WTC11 (cell line): ENCODE data around the gene MARCKS. TPM values are rescaled to one million over a fixed set of nuclear protein-coding genes. Genes with fewer than 3 reads are reported as not detected.

Experiments used
- ATAC-seq: fragments of 200-7000 bp; cut with Tn5 transposase; 2 replicates; pipeline ENCODE4 v1.10.0; 2021; ENCODE audit warnings: mild to moderate bottlenecking, moderate library complexity
- CTCF ChIA-PET: fragments of 300-600 bp; sonication (Branson Sonifier 250); formaldehyde crosslinking; loops from one replicate; lab custom pipeline; 2021; ENCODE audit warnings: antibody characterized with exemption; lab: Charles Lee
- POLR2A ChIA-PET: fragments of 350-600 bp; sonication (Branson Sonifier 250); formaldehyde crosslinking; loops from one replicate; lab custom pipeline; 2021; ENCODE audit warnings: antibody characterized with exemption; lab: Charles Lee
- DNase-seq: peaks from one replicate; pipeline ENCODE4 v3.0.0; 2021; ENCODE audit warnings: low spot score
- H3K27ac Mint-ChIP-seq: 2 replicates; pipeline ENCODE4 v1.8.0; 2021; ENCODE audit warnings: mixed read lengths
- H3K27me3 Mint-ChIP-seq: 2 replicates; pipeline ENCODE4 v1.8.0; 2021; ENCODE audit warnings: low read depth, mild to moderate bottlenecking, moderate library complexity, mixed read lengths
- H3K36me3 Mint-ChIP-seq: 2 replicates; pipeline ENCODE4 v1.8.0; 2021; ENCODE audit warnings: mixed read lengths
- H3K4me1 Mint-ChIP-seq: 2 replicates; pipeline ENCODE4 v1.8.0; 2022; ENCODE audit warnings: mixed read lengths
- H3K4me3 Mint-ChIP-seq: 2 replicates; pipeline ENCODE4 v1.8.0; 2021; ENCODE audit warnings: mild to moderate bottlenecking, moderate library complexity, mixed read lengths
- H3K9me3 Mint-ChIP-seq: 2 replicates; pipeline ENCODE4 v1.8.0; 2021; ENCODE audit warnings: mixed read lengths
- AR ChIP-seq: fragments of 250-450 bp; sonication (Bioruptor Pico); IDR thresholded peaks from 2 replicates; pipeline ENCODE4 v1.9.0; 2021; ENCODE audit warnings: mild to moderate bottlenecking
- ATF3 ChIP-seq: sonication (generic); formaldehyde crosslinking; conservative IDR thresholded peaks from 2 replicates; pipeline ENCODE4 v1.8.1; 2022; ENCODE audit warnings: mild to moderate bottlenecking, missing genetic modification reagents
- CBFB ChIP-seq: sonication (generic); formaldehyde crosslinking; IDR thresholded peaks from 2 replicates; pipeline ENCODE4 v1.8.1; 2022; ENCODE audit warnings: mild to moderate bottlenecking, low read depth, missing genetic modification reagents
- ELF4 ChIP-seq: sonication (generic); formaldehyde crosslinking; IDR thresholded peaks from 2 replicates; pipeline ENCODE4 v1.8.1; 2022; ENCODE audit warnings: low read depth, mild to moderate bottlenecking, moderate library complexity, missing genetic modification reagents
- ERG ChIP-seq: fragments of 250-450 bp; sonication (Bioruptor Pico); IDR thresholded peaks from 2 replicates; pipeline ENCODE4 v1.8.0; 2021; ENCODE audit warnings: mild to moderate bottlenecking
- GABPB1 ChIP-seq: sonication (generic); formaldehyde crosslinking; IDR thresholded peaks from 2 replicates; pipeline ENCODE4 v1.8.1; 2023; ENCODE audit warnings: mild to moderate bottlenecking, missing genetic modification reagents
- KAT7 ChIP-seq: sonication (generic); formaldehyde crosslinking; IDR thresholded peaks from 2 replicates; pipeline ENCODE4 v1.8.1; 2023; ENCODE audit warnings: missing genetic modification reagents, mild to moderate bottlenecking, borderline replicate concordance
- MAX ChIP-seq: sonication (generic); formaldehyde crosslinking; IDR thresholded peaks from 2 replicates; pipeline ENCODE4 v1.8.0; 2022; ENCODE audit warnings: mild to moderate bottlenecking, missing genetic modification reagents
- OVOL2 ChIP-seq: fragments of 250-450 bp; sonication (Bioruptor Pico); IDR thresholded peaks from 2 replicates; pipeline ENCODE4 v1.9.0; 2021; ENCODE audit warnings: mild to moderate bottlenecking, borderline replicate concordance
- SMAD3 ChIP-seq: sonication (generic); formaldehyde crosslinking; IDR thresholded peaks from 2 replicates; pipeline ENCODE4 v1.8.0; 2022; ENCODE audit warnings: missing genetic modification reagents, mild to moderate bottlenecking, borderline replicate concordance
- SOX15 ChIP-seq: fragments of 250-450 bp; sonication (Bioruptor Pico); IDR thresholded peaks from 2 replicates; pipeline ENCODE4 v1.9.0; 2021; ENCODE audit warnings: mild to moderate bottlenecking
- SP1 ChIP-seq: sonication (generic); formaldehyde crosslinking; conservative IDR thresholded peaks from 2 replicates; pipeline ENCODE4 v1.8.1; 2022; ENCODE audit warnings: missing genetic modification reagents
- STAT6 ChIP-seq: sonication (generic); formaldehyde crosslinking; conservative IDR thresholded peaks from 2 replicates; pipeline ENCODE4 v1.8.1; 2023; ENCODE audit warnings: mild to moderate bottlenecking, low read depth, missing genetic modification reagents, moderate library complexity
- TP53 ChIP-seq: sonication (generic); formaldehyde crosslinking; IDR thresholded peaks from 2 replicates; pipeline ENCODE4 v1.8.1; 2023; ENCODE audit warnings: mild to moderate bottlenecking, missing genetic modification reagents
- USF1 ChIP-seq: sonication (generic); formaldehyde crosslinking; IDR thresholded peaks from 2 replicates; pipeline ENCODE4 v1.8.0; 2022; ENCODE audit warnings: mild to moderate bottlenecking, missing genetic modification reagents
- ZNF138 ChIP-seq: sonication (generic); formaldehyde crosslinking; conservative IDR thresholded peaks from 2 replicates; pipeline ENCODE4 v1.8.1; 2022; ENCODE audit warnings: mild to moderate bottlenecking, moderate library complexity, missing genetic modification reagents
- ZNF219 ChIP-seq: sonication (generic); formaldehyde crosslinking; IDR thresholded peaks from 2 replicates; pipeline ENCODE4 v1.8.0; 2023; ENCODE audit warnings: missing genetic modification reagents, mild to moderate bottlenecking, borderline replicate concordance
- ZNF396 ChIP-seq: fragments of 250-450 bp; sonication (Bioruptor Pico); IDR thresholded peaks from 2 replicates; pipeline ENCODE4 v1.8.0; 2021; ENCODE audit warnings: mild to moderate bottlenecking, moderate library complexity, borderline replicate concordance
- ZNF423 ChIP-seq: fragments of 250-450 bp; sonication (Bioruptor Pico); IDR thresholded peaks from 2 replicates; pipeline ENCODE4 v2.1.2; 2022; ENCODE audit warnings: mild to moderate bottlenecking, moderate library complexity
- total RNA-seq: library from RNA; stranded (reverse); gene quantifications from 3 replicates; pipeline ENCODE4 v1.2.3, GENCODE V29; 2021

Gene MARCKS
- total RNA-seq, 1 experiment from 2014 or later = 95.1 TPM

- no peak for TF ChIP-seq ATF3
- no peak for TF ChIP-seq ZNF138 (CRISPR knock-in tag)
Observed at GRCh38 chr6:113818578-113818977, 38.6 kb upstream of the MARCKS start (continued).

- ChIA-PET POLR2A (no interaction called here), CTCF (no interaction called here)
- H3K27me3 Mint-ChIP-seq = no peaks in the 10 kb centered on the region
- no peak for DNase-seq
- H3K9me3 Mint-ChIP-seq = peaks cover 6% of the 10 kb centered on the region
- H3K36me3 Mint-ChIP-seq = no peaks in the 10 kb centered on the region
- no peak for TF ChIP-seq KAT7 (CRISPR knock-in tag)
- no peak for TF ChIP-seq SOX15
- H3K4me1 Mint-ChIP-seq = no peaks in the 10 kb centered on the region
- H3K4me3 Mint-ChIP-seq = no peak overlapping the region
- no peak for ATAC-seq
- no peak overlapping the region for H3K27ac Mint-ChIP-seq
Observed at GRCh38 chr6:113819169-113819830, 37.8 kb upstream of the MARCKS start.

GRCh38 chr6:113820761-113821160 is 36.4 kb upstream of the MARCKS start:
- POLR2A ChIA-PET = interaction anchor here (0.6 kb wide), 1 partner anchor 75 kb away, joined by 3 read pairs; no protein-coding TSS in a partner anchor
- no peaks in the 10 kb centered on the region for H3K4me1 Mint-ChIP-seq
- no peak for TF ChIP-seq GABPB1
- no peak for TF ChIP-seq ZNF396
- TF ChIP-seq ZNF423 = no peak
- TF ChIP-seq SOX15 = no peak
- TF ChIP-seq CBFB (CRISPR knock-in tag) = no peak
- TF ChIP-seq USF1 (CRISPR knock-in tag) = no peak
- peaks cover 6% of the 10 kb centered on the region for H3K9me3 Mint-ChIP-seq
- no peak for ATAC-seq
- no peak for DNase-seq
- no peaks in the 10 kb centered on the region for H3K36me3 Mint-ChIP-seq
- no peak overlapping the region for H3K27ac Mint-ChIP-seq
- peaks cover 3% of the 10 kb centered on the region for H3K27me3 Mint-ChIP-seq
- no peak overlapping the region for H3K4me3 Mint-ChIP-seq
- CTCF ChIA-PET = interaction anchor here (1.2 kb wide), 1 partner anchor 38 kb away, joined by 3 read pairs; no protein-coding TSS in a partner anchor

- no peak overlapping the region for H3K27ac Mint-ChIP-seq
- no peak for ATAC-seq
- no peak overlapping the region for H3K4me3 Mint-ChIP-seq
- ChIA-PET POLR2A (interaction anchor here (0.6 kb wide), 3 partner anchors 76 to 1381 kb away, joined by 3 to 8 read pairs (median 3); no protein-coding TSS in a partner anchor), CTCF (interaction anchor here (1.2 kb wide), 1 partner anchor 37 kb away, joined by 3 read pairs; no protein-coding TSS in a partner anchor)
- DNase-seq = no peak
- peaks cover 6% of the 10 kb centered on the region for H3K27me3 Mint-ChIP-seq
- H3K9me3 Mint-ChIP-seq = peaks cover 1% of the 10 kb centered on the region
- H3K4me1 Mint-ChIP-seq = no peaks in the 10 kb centered on the region
- H3K36me3 Mint-ChIP-seq = no peaks in the 10 kb centered on the region
- TF ChIP-seq MAX (CRISPR knock-in tag) (no peak), ERG (CRISPR knock-in tag) (no peak), ZNF219 (CRISPR knock-in tag) (no peak), OVOL2 (CRISPR knock-in tag) (no peak), SMAD3 (CRISPR knock-in tag) (no peak), AR (CRISPR knock-in tag) (no peak), STAT6 (no peak), TP53 (CRISPR knock-in tag) (no peak), SP1 (CRISPR knock-in tag) (no peak), ELF4 (CRISPR knock-in tag) (no peak), ZNF396 (no peak)
Observed at GRCh38 chr6:113821445-113821844, 35.7 kb upstream of the MARCKS start.
